Thyroid gland (tissue), 4 donors: ENCODE results near the gene UBASH3A. TPM values are rescaled to one million over a fixed set of nuclear protein-coding genes. Genes with fewer than 3 reads are reported as not detected.

Source experiments
- DNase-seq, 2 donors: peaks; one replicate each; pipeline ENCODE4 v3.0.0-alpha.2; 2019
- H3K27ac ChIP-seq, 3 donors: fragments of 200-600 bp; sonication (generic); 1 replicate in 2 of 3; 2 replicates in 1 of 3; pipeline ENCODE4 v1.5.1; 2016 to 2019; ENCODE audit warnings: mild to moderate bottlenecking in 1 of 3, moderate library complexity in 1 of 3
- H3K27me3 ChIP-seq: fragments of 200-600 bp; sonication (generic); one replicate; pipeline ENCODE4 v1.5.1; 2019
- H3K36me3 ChIP-seq, 2 donors: fragments of 200-600 bp; sonication (generic); one replicate each; pipeline ENCODE4 v1.5.1; 2016 to 2019
- H3K4me1 ChIP-seq, 2 donors: fragments of 200-600 bp; sonication (generic); one replicate each; pipeline ENCODE4 v1.5.1; 2017 to 2019
- H3K4me3 ChIP-seq, 3 donors: fragments of 200-600 bp; sonication (generic); replicated peaks in 1 of 3; 1 replicate in 2 of 3; 2 replicates in 1 of 3; pipeline ENCODE4 v1.5.1; 2016; ENCODE audit warnings: mild to moderate bottlenecking in 1 of 3
- H3K9me3 ChIP-seq: fragments of 200-600 bp; sonication (generic); one replicate; pipeline ENCODE4 v1.5.1; 2017
- CTCF ChIP-seq, 6 experiments: fragments of 200-600 bp in 3 of 6; fragments of 450-650 bp in 3 of 6; sonication (generic) in 3 of 6; IDR thresholded peaks; one replicate each; pipeline ENCODE4 v1.5.1; 2016 to 2019; ENCODE audit warnings: antibody characterized with exemption in 6 of 6, mild to moderate bottlenecking in 2 of 6, inconsistent platforms in 1 of 6, moderate library complexity in 1 of 6
- POLR2A ChIP-seq, 2 donors: fragments of 450-650 bp; IDR thresholded peaks; one replicate each; pipeline ENCODE4 v1.6.1; 2017; ENCODE audit warnings: antibody characterized with exemption in 2 of 2, mild to moderate bottlenecking in 2 of 2, moderate library complexity in 1 of 2
- WGBS, 2 donors: methylation state at CpG; one replicate each; pipeline ENCODE4 v1.1.5; 2017; 5-methylcytosine and 5-hydroxymethylcytosine counted together
- intact Hi-C: fragments of 100-400 bp; cut with DNase I; formaldehyde crosslinking; loops from one replicate; pipeline ENCODE4 v1.15.1; 2023
- small RNA-seq: library from RNA; depleted of rRNA; stranded (forward); fragments of <200 nt; gene quantifications from one replicate; pipeline ENCODE3, GENCODE V24; 2016
- total RNA-seq, 4 donors: library from RNA; depleted of rRNA; stranded (reverse); fragments of >200 nt; gene quantifications; one replicate each; pipeline ENCODE4 v1.2.3, GENCODE V29; 2016

Gene UBASH3A
- total RNA-seq, 4 donors from 2014 or later = 0.54 to 1.3 (median 0.81) TPM; not detected in 1

- no peaks in the 10 kb centered on the region for H3K9me3 ChIP-seq
- TF ChIP-seq CTCF (IDR thresholded peaks at IDR 0.05) = no peak
- peak; percentile 76 to 86 for TF ChIP-seq POLR2A (IDR thresholded peaks at IDR 0.05)
- DNase-seq = peak; percentile 100
- peak within 1 kb of the TSS; percentile 44 to 76 (median 62) for H3K27ac ChIP-seq
- peaks cover 5 to 12% of the 10 kb centered on the region in 2 donors for H3K4me1 ChIP-seq
- H3K4me3 ChIP-seq = peak within 1 kb of the TSS; percentile 13 to 47 (median 30)
- WGBS, 2 donors = 0 to 1% methylated on average over 18 to 49 of the region's 58 CpGs
- intact Hi-C loops = no loop called here
- H3K36me3 ChIP-seq = no peaks in the 10 kb centered on the region
- H3K27me3 ChIP-seq = no peaks in the 10 kb centered on the region
Observed at GRCh38 chr21:42496120-42496838, 92.6 kb downstream of the UBASH3A start, which contains the start of gene RSPH1. TSS of gene RSPH1 (minus strand) at chr21:42496224. CDS start at chr21:42496186, 38 bp downstream.

- Histone ChIP-seq H3K36me3 (no peaks in the 10 kb centered on the region), H3K9me3 (no peaks in the 10 kb centered on the region), H3K27ac (peak overlapping the region; percentile 44 to 76 (median 62)), H3K4me1 (peaks cover 5 to 12% of the 10 kb centered on the region in 2 donors), H3K27me3 (no peaks in the 10 kb centered on the region), H3K4me3 (peak overlapping the region in 2 of 3 donors; percentile 25 to 46)
- WGBS, 2 donors = 27% methylated on average over 19 of the region's 19 CpGs
- peak; percentile 27 to 38 for DNase-seq
- TF ChIP-seq CTCF (IDR thresholded peaks at IDR 0.05) = no peak
- no peak for TF ChIP-seq POLR2A (IDR thresholded peaks at IDR 0.05)
- intact Hi-C loops = no loop called here
Observed at GRCh38 chr21:42496839-42497202, 93.1 kb downstream of the UBASH3A start.

Small RNAs within 50 kb of the gene (small RNA-seq; reads per million reads assigned to genes)
- not detected for gene RNU6-1149P

Other genes with a start within 250 kb of the UBASH3A start
- 10 to 100 TPM; 13.8 to 34.1 (median 18.9) TPM for gene ABCG1, start 184.8 kb upstream of the UBASH3A start, total RNA-seq
- 1,000 to 10,000 TPM in 2 of 4 donors, 100 to 1,000 TPM in 2; 246 to 4,817 (median 914) TPM for gene TFF3, start 88.5 kb upstream of the UBASH3A start, total RNA-seq
- gene TFF2, start 52.9 kb upstream of the UBASH3A start, total RNA-seq = 10 to 100 TPM in 1 of 4 donors, 1 to 10 TPM in 1, not detected in 2; 2.5 to 14.3 TPM
- gene TFF1, start 37.4 kb upstream of the UBASH3A start, total RNA-seq = not detected
- 10 to 100 TPM in 1 of 4 donors, 1 to 10 TPM in 3; 5.0 to 12.6 (median 6.2) TPM for gene TMPRSS3, start 7.8 kb upstream of the UBASH3A start, total RNA-seq
- 1 to 10 TPM; 2.7 to 3.7 (median 3.0) TPM for gene RSPH1, start 92.3 kb downstream of the UBASH3A start, total RNA-seq
- gene SLC37A1, start 110.0 kb downstream of the UBASH3A start, total RNA-seq = 10 to 100 TPM; 26.1 to 37.9 (median 34.9) TPM
- 10 to 100 TPM in 2 of 4 donors, 1 to 10 TPM in 2; 6.9 to 13.0 (median 11.1) TPM for gene PDE9A, start 249.7 kb downstream of the UBASH3A start, total RNA-seq